Stimulated activated CD8-positive, alpha-beta memory T cell treated with anti-CD3 and anti-CD28 coated beads, Interleukin-4, amount 100 ng/mL, for 1 hour (primary cell): ENCODE results near the gene GBF1.
"Not testable (repeated sequence)": the region's sequence is repeated elsewhere in the genome, so short reads cannot be mapped to it uniquely, and the experiment has no call there.

Experiments used
- DNase-seq, 2 donors: peaks; one replicate each; pipeline ENCODE4 v3.0.0-alpha.2; 2020; ENCODE audit warnings: low read depth in 2 of 2, low spot score in 1 of 2

The GBF1 gene

GRCh38 chr10:102231357-102232318, 13.7 kb upstream of the GBF1 start:
- peak in 1 of 2 donors; percentile 27 for DNase-seq

- DNase-seq, result no peak
These were observed 11.3 kb upstream of the GBF1 start for GRCh38 chr10:102233997-102234396.

- no peak for DNase-seq
These were observed 10.3 kb upstream of the GBF1 start for GRCh38 chr10:102234888-102235597.

DNA sequence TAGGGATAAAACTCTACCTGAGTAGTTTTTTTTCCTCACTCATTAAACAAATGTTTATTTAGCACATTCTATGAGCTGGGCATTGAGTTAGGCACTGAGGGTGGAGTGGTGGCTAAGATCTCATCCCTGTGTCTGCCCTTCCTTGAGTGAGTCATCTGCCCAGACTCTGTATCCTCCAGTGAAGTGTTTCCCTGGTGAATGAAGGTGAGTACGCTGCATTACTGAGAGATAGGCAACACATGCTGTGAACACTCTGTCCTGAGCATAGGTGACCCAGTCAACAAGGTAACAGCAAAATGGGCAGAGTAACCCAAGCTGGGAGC, 9.8 kb upstream of the GBF1 start:
- no peak for DNase-seq

DNA sequence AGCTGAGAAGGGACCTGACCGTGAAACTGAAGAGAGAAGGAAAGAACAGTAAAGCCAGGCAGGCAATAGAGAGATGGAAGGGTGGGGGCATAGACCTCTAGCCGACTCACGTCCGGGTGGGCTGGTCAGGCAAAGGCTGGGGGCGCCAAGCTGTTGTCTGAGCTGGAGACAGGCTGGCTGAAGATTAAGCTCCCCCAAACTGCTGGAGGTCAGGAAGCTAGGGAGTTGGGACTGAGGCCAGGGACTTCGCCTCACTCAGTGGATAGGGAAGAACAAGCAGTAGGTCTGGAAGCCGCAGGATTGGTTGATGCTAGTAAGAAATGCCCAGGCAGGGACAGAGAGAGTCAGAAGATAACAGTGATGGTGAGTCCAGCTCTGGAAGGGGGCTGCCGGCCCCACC, 9.3 kb upstream of the GBF1 start:
- DNase-seq, result no peak

DNA sequence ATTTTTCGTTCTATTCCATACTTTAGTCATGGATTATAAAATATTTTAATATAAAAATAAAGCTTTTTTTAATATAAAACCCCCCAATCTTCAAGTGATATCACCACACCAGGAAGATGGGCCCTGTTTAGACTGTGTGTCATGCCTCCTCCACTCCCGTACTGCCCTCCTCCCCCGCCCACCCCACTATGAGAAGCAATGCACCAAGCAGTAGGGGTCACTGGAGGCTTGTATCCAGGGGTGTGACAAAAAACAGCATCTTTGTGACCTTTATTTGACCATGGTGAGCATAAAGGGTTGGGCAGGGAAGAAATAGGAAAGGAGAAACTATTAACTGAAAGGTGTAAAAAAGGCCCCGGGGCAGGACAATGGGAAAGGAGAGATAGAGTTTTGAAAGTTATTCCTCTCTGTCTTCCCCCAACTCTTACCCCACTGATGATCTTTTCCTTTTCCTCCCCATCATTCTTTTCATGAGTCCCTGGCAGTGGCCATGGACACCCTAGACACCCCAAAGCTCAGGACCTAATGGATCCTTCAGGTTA, 7.5 kb upstream of the GBF1 start:
- no peak for DNase-seq

DNA sequence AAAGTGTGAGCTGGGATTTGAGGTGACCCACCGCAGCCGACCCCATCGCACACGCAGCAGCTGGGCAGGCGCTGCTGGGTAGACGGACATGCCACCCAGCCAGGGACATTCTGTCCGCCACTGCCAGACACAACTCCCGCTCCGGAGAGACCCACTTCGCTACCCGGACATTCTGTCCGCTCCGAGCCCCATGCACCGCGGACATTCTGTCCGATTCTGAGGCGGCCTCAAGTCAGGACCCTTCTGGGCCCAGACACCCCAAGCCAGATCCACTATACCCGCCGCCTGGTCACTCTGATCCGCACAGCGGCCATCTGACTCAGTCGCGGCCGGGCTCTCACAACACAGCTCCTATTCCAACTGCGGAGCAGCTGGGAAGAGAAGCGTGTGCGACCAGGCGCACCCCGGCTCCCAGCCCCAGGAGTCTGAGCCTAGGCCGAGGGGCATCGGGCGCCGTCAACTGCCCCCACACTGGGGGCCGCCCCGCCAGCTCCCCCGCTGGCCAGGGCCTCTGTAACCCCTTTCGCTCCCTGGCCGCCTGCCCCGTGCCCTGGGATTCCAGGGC, 4.8 kb upstream of the GBF1 start:
- DNase-seq, result no peak

- no peak for DNase-seq
These were observed 4.3 kb upstream of the GBF1 start for GRCh38 chr10:102241032-102241443.

GRCh38 chr10:102241444-102242117, 3.8 kb upstream of the GBF1 start, which contains the start of gene PITX3:
PITX3 (minus strand) TSS chr10:102241512; CDS start chr10:102232080, 9,432 bp downstream.
- peak; percentile 43 to 76 for DNase-seq

GRCh38 chr10:102242118-102242485, 3.2 kb upstream of the GBF1 start:
- DNase-seq, result no peak

DNA sequence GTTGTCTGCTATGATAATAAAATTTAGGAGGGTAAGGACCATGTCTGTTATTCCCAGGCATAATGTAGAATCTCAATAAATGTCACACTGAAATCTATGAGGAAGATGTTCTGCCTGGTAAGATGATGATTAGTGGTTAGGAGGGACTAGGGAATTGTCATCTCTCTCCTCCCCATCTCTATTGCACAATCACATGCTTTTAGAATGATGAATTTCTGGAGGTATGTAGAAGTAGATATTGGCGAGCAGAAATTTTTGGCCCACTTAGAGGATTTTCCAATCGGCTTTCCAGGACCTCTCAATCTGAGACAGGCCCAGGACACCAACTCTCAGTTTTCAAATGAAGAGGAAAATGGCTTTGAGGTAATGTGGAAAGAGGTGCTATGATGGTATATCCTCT, 2.0 kb upstream of the GBF1 start:
- no peak for DNase-seq

- DNase-seq, result no peak
These were observed 560 bp downstream of the GBF1 start for GRCh38 chr10:102245932-102246251.

- DNase-seq, result no peak
These were observed 929 bp downstream of the GBF1 start for GRCh38 chr10:102246261-102246660.

- DNase-seq, result no peak
These were observed 2.4 kb downstream of the GBF1 start for GRCh38 chr10:102247734-102248133.

GRCh38 chr10:102252508-102252907, 7.2 kb downstream of the GBF1 start:
- not testable (repeated sequence) for DNase-seq

DNA sequence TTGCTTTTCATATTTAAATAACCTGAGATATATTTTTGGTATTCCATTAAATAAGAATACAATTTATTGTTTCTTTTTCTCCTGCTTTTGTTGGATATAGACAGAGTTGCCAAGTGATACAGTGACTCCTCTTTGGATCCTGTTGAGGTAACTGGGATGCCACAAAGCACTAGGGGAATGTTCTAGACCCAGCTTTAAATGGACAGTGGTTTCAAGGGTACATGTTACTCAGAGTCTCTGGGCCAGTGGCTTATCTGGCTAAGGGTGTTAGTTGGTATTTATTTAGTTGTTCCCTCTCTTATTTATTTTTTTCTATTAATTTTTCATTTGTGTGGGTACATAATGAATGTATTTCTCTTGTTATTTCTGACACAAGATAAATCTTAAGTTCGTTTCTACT, 9.1 kb downstream of the GBF1 start:
- DNase-seq, result no peak

- DNase-seq, result no peak
These were observed 10.1 kb downstream of the GBF1 start for GRCh38 chr10:102255404-102255803.

DNA sequence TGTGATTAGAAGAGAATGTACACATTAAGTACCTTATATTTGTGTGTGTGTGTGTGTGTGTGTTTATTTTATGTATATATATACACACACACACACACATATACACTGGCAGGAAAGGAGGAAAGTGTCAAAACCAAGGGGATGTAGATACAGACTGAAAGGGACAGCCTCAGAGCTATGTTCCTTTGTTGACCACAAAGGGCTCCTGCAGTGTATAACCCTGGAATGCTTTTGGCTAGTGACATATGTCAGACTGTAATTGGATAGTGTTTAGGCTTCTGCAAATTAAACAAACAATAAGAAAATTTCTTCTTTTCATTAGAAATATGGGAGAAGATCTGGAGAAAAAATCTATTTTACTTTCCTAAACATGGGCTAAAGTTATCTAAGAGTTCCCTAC, 15.9 kb downstream of the GBF1 start:
- DNase-seq, result no peak

DNA sequence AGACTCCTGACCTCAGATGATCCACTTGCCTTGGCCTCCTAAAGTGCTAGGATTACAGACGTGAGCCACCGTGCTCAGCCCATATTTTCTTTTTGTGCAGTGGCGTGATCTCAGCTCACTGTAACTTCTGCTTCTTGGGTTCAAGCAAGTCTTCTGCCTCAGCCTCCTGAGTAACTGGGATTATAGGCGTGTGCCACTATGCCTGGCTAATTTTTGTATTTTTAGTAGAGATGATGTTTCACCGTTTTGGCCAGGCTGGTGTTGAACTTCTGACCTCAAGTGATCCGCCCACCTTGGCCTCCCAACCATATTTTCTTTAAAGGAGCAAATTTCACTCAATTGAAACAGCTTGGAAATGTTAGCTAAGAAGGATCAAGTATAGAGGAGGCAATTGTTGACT, 16.5 kb downstream of the GBF1 start:
- DNase-seq, result no peak

GRCh38 chr10:102262744-102263370, 17.5 kb downstream of the GBF1 start:
- DNase-seq, result no peak

DNA sequence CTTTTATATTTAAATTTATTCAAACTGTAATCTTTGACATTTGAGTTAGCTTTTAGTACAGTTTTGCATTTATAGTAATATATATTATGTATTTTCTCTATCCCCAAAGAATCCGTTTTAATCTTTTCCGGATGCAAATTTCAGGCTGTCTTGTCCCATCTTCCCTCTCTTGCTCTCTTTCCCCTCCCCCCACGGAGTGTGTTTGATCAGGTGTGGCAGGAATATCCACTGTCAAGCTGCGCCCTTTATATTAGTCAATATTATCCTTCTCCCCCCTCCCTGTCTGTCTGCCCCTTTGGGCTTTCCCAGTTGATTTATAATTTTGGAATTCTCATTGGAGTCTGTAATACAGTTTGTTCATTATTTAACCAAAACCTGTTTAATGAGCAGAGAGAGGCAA, 19.0 kb downstream of the GBF1 start:
- no peak for DNase-seq
